Activated gamma-delta T cell treated with anti-CD3 and anti-CD28 coated beads, Interleukin-2, amount 50 U/mL, for 16 hours (primary cell): Measurements from ENCODE around the gene KAZN.
"Not testable (repeated sequence)": the region's sequence is repeated elsewhere in the genome, so short reads cannot be mapped to it uniquely, and the experiment has no call there.

Source experiments
- DNase-seq: peaks from one replicate; pipeline ENCODE4 v3.0.0-alpha.2; 2020; ENCODE audit warnings: low read depth

The KAZN gene

GRCh38 chr1:15115542-15116330 lies 517.3 kb downstream of the KAZN start:
- DNase-seq: no peak

DNA sequence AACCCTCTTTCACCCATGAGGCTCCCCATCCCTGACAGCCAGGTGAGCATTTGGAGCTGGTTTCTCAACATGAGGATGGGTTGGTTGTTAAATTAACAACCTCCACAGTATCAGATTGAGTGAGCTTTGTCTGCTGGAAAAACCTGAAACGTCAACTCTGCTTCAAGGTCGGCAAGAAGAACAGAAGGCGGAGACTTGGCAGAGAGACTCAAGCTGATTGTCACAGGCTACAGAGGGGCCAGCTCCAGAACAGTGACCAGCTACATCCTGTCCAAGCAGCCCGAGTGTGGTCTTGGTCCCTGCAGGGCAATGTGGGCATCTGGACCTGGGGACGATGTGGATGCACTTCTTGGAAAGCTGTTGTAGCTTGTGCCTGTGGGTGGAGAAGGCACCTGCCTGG lies 518.5 kb downstream of the KAZN start:
- DNase-seq: no peak

DNA sequence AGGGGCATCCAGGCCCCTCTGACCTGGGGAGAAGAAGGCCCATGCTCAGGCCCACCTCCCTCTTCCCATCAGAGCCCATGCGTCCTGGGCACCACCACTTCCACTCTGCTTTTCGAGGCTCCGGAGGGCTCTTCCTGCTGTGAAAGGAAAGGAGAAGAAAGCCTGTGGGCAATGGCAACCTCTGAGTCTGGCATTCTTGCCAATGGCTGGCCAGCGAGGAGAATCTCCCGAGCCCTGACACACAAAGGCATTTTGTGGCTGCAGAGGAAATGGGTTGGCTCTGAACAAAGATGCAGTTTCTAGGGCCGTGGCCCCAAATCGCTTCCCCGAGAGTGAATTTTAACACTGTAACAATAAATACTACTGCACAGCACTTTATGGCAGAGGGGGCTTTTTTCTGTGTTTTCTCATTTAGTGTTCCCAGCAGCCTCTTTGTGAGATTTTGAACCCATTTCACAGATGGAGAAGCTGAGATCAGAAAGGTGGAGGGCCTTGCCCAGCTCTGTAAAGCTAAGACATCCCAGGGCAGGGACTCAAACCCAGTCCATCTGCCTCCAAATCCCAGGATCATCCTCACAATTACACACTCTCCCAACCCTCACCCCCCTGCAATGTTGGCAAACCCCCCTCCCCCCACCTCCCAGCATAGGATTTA lies 519.3 kb downstream of the KAZN start:
- no peak for DNase-seq

GRCh38 chr1:15118579-15118978 lies 520.1 kb downstream of the KAZN start:
- no peak for DNase-seq

DNA sequence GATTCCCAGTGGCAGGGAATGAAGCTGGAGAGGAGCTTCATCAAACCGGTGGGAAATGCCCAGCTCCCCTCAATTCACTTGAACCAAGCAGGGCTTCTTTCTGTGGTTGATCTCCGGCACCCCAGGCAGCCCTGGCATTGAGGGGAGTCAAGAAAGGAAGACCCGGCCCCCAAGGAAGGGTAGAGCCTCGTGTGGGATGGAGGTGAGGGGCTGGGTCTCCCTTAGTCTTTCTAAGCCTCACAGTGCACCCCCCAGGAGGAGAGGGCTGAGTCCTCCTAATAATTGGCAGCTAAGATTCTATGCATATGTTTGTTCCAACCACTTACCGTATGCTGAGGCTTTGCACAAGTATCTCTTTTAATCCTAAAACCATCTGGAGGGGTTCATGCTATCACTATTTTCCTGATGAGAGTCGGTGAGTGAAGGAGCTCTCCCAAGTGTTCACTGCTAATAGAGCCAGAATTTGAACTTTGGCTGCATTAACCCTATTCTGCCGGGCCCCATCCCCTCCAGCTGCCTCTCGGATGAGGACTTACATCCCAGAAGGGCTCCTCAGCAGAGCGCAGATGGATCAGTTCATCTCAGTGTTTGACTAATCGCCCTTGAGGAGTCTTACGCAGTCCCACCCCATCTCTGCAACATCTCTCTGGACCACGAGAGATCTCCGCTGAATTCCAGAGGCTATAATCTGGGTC lies 521.9 kb downstream of the KAZN start:
- DNase-seq: no peak

DNA sequence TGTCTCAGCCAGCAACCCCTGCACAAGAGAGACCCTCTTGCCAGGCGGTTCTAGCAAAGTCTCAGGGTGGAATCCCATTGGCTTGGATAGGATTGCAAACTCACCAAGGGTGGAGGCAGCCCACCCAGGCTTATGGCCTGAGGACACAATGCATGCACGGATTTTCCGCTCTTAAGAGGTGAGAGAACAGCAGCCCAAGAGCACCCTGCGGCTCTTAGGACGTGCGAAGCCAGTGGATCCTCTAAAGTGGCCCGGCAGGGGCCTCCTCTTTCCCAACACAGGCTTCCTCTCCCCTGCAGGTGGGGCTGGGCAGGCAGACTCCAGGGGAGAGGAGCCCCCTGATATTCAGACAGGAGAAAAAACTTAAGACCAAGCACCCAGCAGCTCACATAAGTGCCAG lies 523.8 kb downstream of the KAZN start:
- no peak for DNase-seq

GRCh38 chr1:15123270-15123669 lies 524.8 kb downstream of the KAZN start:
- no peak for DNase-seq

DNA sequence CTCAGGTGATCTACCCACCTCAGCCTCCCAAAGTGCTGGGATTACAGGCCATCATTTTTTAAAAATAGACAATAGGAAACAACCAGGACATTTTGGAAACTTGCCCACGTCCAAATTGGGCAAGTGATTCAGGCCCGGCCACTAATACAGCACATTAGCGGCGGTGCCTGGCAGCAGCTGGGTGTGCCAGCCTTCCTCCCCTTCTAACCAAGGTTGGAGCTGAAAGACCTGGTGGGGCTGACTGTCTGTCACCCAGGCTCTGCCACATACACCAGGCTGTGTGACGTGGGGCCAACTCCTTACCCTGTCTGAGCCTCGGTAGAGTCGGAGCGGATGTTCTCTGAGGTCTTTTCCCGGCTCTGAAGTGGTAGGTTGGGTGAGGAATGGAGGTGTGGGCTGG lies 525.4 kb downstream of the KAZN start:
- DNase-seq: no peak

DNA sequence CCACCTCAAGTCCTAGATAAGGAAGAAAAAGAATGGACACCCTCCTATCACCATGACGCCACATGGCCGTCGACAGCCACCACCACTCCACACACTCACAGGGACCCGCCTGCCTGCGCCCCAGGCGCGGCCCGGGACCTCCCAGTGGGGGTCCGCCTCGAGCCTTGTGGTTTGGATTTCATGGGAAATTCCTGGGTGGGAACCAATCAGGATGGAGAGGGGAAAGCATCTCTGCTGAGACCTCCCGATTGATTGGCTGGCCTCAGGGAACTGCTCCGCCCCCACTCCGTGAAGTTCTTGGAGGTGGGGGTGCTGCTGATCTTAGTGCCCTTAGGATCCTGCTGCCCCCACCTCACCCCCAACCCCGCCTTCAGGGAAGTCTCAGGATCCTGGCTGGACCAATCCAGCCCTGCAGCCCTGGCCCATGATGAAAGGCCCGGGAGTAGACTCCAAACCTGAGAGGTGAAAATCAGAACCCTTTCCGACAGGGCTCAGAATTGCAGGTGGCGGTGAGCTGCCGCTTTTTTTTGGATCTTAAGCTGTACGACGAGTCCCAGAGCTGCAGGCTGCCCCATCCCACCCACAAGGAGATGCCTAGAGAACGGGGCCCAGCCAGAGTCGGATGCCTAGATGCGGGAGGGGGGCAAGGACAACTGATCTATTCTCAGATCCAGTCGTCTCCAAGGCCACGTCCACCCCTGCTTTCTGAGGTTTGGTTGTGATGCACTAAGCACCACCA lies 526.0 kb downstream of the KAZN start:
- no peak for DNase-seq

- DNase-seq: no peak
Observed at GRCh38 chr1:15125101-15125745, 526.7 kb downstream of the KAZN start.

DNA sequence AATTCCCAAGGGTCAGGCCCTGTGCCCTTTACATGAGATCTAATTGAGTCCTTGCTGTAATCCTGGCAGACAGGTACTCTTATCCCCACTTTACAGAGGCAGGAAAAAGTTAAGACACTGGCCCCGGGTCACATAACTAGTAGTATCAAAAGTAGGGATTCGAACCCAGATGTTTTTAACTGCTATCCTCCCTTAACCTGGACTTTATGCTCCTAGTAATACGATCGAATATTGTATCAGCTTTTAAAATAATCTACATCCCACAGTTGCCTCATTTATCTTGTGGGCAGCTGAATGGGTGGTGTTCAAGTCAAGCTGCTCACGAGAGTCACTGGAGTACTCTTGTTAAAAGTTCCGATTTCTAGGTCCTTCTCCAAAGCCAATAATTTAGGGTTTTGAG lies 529.6 kb downstream of the KAZN start:
- DNase-seq: no peak

DNA sequence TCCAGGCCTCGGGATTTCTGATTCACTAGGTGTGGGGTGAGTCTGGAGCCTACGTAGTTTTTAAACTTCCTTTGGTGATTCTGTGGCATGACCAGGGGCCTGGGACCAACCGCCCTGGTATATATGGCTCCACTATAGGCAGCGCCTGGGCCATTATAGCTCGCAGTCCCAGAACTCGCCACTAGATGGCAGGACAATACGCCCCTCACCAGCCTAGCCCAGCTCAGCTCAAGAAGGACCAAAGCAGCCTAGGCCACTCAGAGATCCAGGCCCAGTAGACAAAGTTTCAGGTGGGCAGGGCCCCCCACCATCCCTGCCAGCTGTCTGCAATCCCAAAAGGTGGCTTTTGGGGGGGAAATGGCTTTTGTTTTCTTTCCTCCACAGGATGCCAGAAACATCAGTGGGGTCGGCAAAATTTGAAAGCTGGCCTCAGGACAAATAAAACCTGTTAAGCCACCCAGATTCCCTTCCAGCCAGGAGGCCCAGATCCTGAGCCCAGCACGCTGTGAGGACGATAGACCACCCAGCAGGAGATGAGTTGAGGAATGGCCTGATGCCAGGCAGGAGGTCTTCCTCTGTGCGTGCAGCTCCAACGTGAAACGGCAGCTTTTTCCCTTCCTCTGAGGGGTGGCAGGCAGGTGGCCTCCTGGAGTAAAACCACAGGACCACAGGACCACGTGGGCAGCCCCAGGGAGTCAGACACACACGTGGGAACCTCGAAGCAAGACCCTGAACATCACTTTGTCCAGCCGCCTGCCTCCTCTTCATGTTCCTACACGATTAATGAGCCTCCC lies 530.2 kb downstream of the KAZN start:
- peak; percentile 53 for DNase-seq

- DNase-seq: no peak
Observed at GRCh38 chr1:15129944-15130343, 531.5 kb downstream of the KAZN start.

DNA sequence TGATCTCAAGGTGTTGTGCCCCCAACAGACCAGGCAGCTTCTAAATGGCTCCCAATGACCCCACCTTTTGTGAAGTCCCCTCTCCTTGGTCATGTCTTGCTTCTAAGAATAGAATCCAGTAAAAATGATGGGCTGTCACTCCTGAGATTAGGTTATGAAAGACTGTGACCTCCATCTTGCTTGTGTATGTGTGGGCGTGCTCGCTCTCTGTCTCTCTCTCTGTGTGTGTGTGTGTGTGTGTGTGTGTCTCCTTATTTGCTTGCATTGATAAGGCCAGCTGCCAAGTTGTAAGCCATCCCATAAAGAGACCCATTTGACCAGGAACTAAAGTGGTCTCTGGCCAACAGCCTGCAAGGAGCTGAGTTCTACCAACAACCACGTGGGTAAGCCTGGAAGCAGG lies 532.1 kb downstream of the KAZN start:
- no peak for DNase-seq

- no peak for DNase-seq
Observed at GRCh38 chr1:15132965-15133364, 534.5 kb downstream of the KAZN start.

- DNase-seq: no peak
Observed at GRCh38 chr1:15134285-15134684, 535.8 kb downstream of the KAZN start.

GRCh38 chr1:15135604-15136003 lies 537.1 kb downstream of the KAZN start:
- DNase-seq: not testable (repeated sequence)

DNA sequence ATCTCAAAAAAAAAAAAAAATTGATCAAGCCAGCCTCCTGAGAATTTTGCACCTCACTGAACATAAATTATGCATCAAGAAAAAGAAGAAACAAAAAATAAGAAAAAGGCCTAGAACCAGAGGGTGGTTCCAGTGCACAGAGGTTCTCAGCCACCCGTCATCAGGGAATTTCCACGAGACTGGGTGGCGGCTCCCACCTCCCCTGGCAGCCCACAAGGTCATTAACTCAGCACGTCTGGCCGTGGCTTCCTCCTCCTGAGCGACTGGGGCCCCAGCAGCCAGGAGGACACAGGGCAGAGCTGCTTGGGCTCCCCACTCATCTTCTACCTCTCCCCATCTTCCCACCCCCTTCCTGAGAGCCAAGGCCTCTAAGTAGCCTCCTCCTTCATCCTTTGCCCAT lies 539.3 kb downstream of the KAZN start:
- DNase-seq: no peak

- no peak for DNase-seq
Observed at GRCh38 chr1:15139654-15140350, 541.3 kb downstream of the KAZN start.

DNA sequence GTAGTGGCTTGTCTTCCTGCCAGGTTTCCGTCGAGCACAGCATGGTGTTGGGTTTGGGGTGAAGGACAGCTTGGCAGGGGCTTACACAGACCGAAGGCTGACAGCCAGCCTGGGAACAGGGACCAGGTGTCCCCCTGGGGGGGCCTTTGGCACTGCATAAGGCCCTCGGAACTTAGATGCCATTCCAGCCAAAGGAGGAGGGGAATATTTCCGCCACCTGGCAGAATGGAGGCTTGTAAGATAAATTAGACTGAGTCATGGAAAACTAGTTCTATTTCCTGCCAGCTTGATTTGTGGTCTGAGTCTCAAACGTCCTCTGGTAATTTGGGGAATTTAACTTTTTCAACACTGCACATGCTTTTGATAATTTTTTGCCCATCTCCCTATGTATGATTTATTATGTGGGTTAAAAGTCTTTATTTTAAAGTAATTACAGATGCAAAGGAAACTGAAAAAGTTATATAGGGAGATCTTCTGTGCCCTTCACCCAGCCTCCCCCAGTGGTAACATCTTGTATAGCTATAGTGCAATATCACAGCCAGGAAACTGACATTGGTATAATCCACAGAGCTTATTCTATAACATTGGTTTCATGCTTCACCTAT lies 543.6 kb downstream of the KAZN start:
- no peak for DNase-seq
